IgD-negative memory B cell (primary cell): ENCODE measurements around the gene CDH6. TPM values are rescaled to one million over a fixed set of nuclear protein-coding genes. Genes with fewer than 3 reads are reported as not detected.
A peak's percentile ranks its signal among the peaks of the same experiment; 100 is the strongest.

ENCODE experiments used
- H3K27ac Mint-ChIP-seq, 3 donors: one replicate each; pipeline ENCODE4 v1.8.0; 2020 to 2022; ENCODE audit warnings: mild to moderate bottlenecking in 3 of 3, mixed read lengths in 3 of 3, moderate library complexity in 1 of 3
- H3K27me3 Mint-ChIP-seq: one replicate; pipeline ENCODE4 v1.8.0; 2021; ENCODE audit warnings: mixed read lengths
- H3K36me3 Mint-ChIP-seq: one replicate; pipeline ENCODE4 v1.8.0; 2020; ENCODE audit warnings: mild to moderate bottlenecking, mixed read lengths
- H3K4me1 Mint-ChIP-seq, 3 donors: one replicate each; pipeline ENCODE4 v1.8.0; 2020 to 2022; ENCODE audit warnings: mixed read lengths in 3 of 3, mild to moderate bottlenecking in 1 of 3
- H3K4me3 Mint-ChIP-seq, 4 donors: one replicate each; pipeline ENCODE4 v1.8.0; 2020 to 2022; ENCODE audit warnings: mild to moderate bottlenecking in 4 of 4, mixed read lengths in 4 of 4, moderate library complexity in 3 of 4
- H3K9me3 Mint-ChIP-seq, 3 donors: one replicate each; pipeline ENCODE4 v1.8.0; 2020 to 2021; ENCODE audit warnings: mixed read lengths in 3 of 3, mild to moderate bottlenecking in 1 of 3
- polyA plus RNA-seq: library from polyadenylated mRNA; unstranded; fragments of 300-500 nt; fragmentation: Illumina TruSeq; gene quantifications from one replicate; pipeline ENCODE4 v1.2.3, GENCODE V29; 2021

The CDH6 gene
- polyA plus RNA-seq, 1 donor from 2014 or later = not detected

DNA sequence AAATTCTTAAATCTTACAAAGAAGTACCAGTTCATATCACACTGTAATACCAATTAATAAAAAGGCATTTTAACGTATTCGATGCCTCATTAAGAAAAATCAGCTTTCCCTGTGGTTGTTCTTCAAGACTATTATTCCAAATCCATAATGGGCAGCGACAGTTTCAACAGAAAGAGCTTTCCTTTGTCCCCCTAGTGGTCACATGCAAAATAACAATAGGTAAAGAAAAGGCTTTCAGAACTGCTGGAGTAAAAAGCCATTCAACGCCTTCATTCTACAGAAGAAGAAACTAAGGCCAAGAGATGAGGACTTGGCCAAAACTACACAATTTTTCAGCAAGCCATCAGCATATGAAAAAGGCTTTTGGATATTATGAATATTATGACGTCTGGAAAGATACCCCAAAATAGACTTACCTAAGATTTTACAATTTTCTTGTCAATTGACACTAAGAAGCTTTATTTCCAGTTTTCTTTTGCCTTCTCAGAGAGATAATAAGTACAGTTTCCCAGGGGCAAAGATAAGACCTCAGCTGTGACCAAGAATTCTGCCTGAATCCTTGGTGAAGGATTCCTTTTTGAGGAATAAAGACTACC, 6.7 kb upstream of the CDH6 start:
- H3K9me3 Mint-ChIP-seq = peaks cover 0 to 7% (median 2%) of the 10 kb centered on the region in 3 donors
- H3K4me3 Mint-ChIP-seq = no peak overlapping the region
- peaks cover 0 to 2% (median 0%) of the 10 kb centered on the region in 3 donors for H3K4me1 Mint-ChIP-seq
- no peaks in the 10 kb centered on the region for H3K36me3 Mint-ChIP-seq
- no peak overlapping the region for H3K27ac Mint-ChIP-seq
- no peaks in the 10 kb centered on the region for H3K27me3 Mint-ChIP-seq

- Mint-ChIP-seq H3K27ac (no peak overlapping the region), H3K27me3 (peaks cover 5% of the 10 kb centered on the region), H3K4me3 (no peak overlapping the region), H3K36me3 (no peaks in the 10 kb centered on the region), H3K4me1 (peaks cover 0 to 2% (median 0%) of the 10 kb centered on the region in 3 donors), H3K9me3 (peaks cover 0 to 7% (median 2%) of the 10 kb centered on the region in 3 donors)
These were observed 5.9 kb upstream of the CDH6 start for GRCh38 chr5:31187591-31187990.

DNA sequence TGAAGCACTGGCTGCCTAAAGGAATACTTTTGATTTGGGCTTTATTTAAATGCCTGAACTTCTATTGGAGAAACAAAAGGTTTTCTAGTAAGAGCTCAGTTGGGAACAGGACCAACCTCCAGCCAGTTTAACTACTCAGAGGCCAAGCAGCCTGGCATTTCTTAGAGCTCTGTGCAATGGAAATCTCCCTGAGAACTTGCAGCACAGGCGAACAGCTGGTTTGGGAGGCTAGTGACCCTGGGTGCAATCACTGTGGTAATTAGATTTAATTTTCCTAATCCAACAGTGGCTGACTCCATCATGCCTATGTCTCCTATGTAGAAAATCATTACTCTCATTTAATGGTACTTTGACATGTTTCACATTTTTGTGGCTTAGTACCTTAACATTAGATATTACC, 1.0 kb upstream of the CDH6 start:
- H3K4me3 Mint-ChIP-seq = no peak overlapping the region
- peaks cover 0 to 5% (median 0%) of the 10 kb centered on the region in 3 donors for H3K4me1 Mint-ChIP-seq
- no peaks in the 10 kb centered on the region for H3K36me3 Mint-ChIP-seq
- no peak overlapping the region for H3K27ac Mint-ChIP-seq
- H3K27me3 Mint-ChIP-seq = peaks cover 28% of the 10 kb centered on the region
- peaks cover 0 to 4% (median 0%) of the 10 kb centered on the region in 3 donors for H3K9me3 Mint-ChIP-seq

GRCh38 chr5:31193116-31193515, 370 bp upstream of the CDH6 start:
- Mint-ChIP-seq H3K27ac (no peak overlapping the region), H3K4me3 (no peak overlapping the region), H3K27me3 (peaks cover 28% of the 10 kb centered on the region), H3K9me3 (peaks cover 0 to 4% (median 0%) of the 10 kb centered on the region in 3 donors), H3K36me3 (no peaks in the 10 kb centered on the region), H3K4me1 (peaks cover 0 to 5% (median 0%) of the 10 kb centered on the region in 3 donors)

GRCh38 chr5:31194468-31194813, 955 bp downstream of the CDH6 start:
- Mint-ChIP-seq H3K4me1 (peaks cover 0 to 5% (median 0%) of the 10 kb centered on the region in 3 donors), H3K27ac (no peak overlapping the region), H3K27me3 (peaks cover 28% of the 10 kb centered on the region), H3K36me3 (no peaks in the 10 kb centered on the region), H3K4me3 (no peak overlapping the region), H3K9me3 (peaks cover 0 to 4% (median 0%) of the 10 kb centered on the region in 3 donors)

DNA sequence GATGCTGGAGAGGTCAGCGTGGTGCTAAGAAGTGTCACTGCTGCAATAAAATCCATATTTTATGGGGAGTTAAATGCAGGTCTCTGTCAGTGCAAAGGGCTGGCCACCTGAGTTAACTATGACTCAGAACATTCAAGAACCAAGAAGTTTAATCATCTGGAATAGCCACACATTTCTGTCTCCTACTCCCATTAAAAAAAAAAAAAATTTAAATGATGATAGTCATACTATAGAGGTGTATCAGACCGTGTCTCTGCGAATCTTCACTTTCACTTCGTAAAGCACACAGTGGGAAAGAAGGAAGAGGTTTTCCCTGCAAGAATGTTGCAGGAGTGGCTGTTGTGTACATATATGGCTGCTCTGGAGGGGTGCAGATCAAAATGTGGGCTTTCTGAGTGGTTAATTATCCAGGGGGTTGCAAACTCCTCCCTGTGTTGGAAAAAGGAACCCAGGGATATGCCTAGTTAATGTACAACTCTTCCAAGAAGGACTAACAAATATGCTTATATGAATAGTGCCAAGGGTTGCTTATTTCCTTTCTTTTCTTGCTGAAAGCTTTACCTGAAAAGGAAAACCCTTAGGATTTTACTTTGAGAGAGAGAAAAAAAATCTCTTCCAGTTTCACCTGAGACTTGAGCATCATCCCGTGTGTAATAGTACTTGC, 1.5 kb downstream of the CDH6 start:
- H3K27me3 Mint-ChIP-seq = peaks cover 28% of the 10 kb centered on the region
- peaks cover 0 to 5% (median 0%) of the 10 kb centered on the region in 3 donors for H3K4me1 Mint-ChIP-seq
- no peak overlapping the region for H3K4me3 Mint-ChIP-seq
- H3K36me3 Mint-ChIP-seq = no peaks in the 10 kb centered on the region
- peaks cover 0 to 4% (median 0%) of the 10 kb centered on the region in 3 donors for H3K9me3 Mint-ChIP-seq
- no peak overlapping the region for H3K27ac Mint-ChIP-seq

- Mint-ChIP-seq H3K9me3 (peaks cover 0 to 2% (median 0%) of the 10 kb centered on the region in 3 donors), H3K4me1 (peaks cover 0 to 5% (median 0%) of the 10 kb centered on the region in 3 donors), H3K27ac (no peak overlapping the region), H3K27me3 (peaks cover 28% of the 10 kb centered on the region), H3K36me3 (no peaks in the 10 kb centered on the region), H3K4me3 (no peak overlapping the region)
These were observed 2.8 kb downstream of the CDH6 start for GRCh38 chr5:31196309-31196708.

- H3K4me1 Mint-ChIP-seq = peaks cover 0 to 5% (median 0%) of the 10 kb centered on the region in 3 donors
- no peaks in the 10 kb centered on the region for H3K36me3 Mint-ChIP-seq
These were observed 3.7 kb downstream of the CDH6 start for GRCh38 chr5:31197183-31197582.

GRCh38 chr5:31204958-31205357, 11.5 kb downstream of the CDH6 start:
- Mint-ChIP-seq H3K27ac (no peak overlapping the region), H3K4me3 (no peak overlapping the region), H3K9me3 (peaks cover 0 to 1% (median 0%) of the 10 kb centered on the region in 3 donors), H3K27me3 (no peaks in the 10 kb centered on the region), H3K36me3 (no peaks in the 10 kb centered on the region), H3K4me1 (no peaks in the 10 kb centered on the region)

More at GRCh38 chr5:31197183-31197582, 3.7 kb downstream of the CDH6 start:
- no peak overlapping the region for H3K27ac Mint-ChIP-seq
- peaks cover 27% of the 10 kb centered on the region for H3K27me3 Mint-ChIP-seq
- H3K4me3 Mint-ChIP-seq = no peak overlapping the region
- H3K9me3 Mint-ChIP-seq = peaks cover 0 to 2% (median 0%) of the 10 kb centered on the region in 3 donors

GRCh38 chr5:31208043-31208442, 14.6 kb downstream of the CDH6 start:
- peaks cover 0 to 3% (median 0%) of the 10 kb centered on the region in 3 donors for H3K9me3 Mint-ChIP-seq
- H3K27me3 Mint-ChIP-seq = no peaks in the 10 kb centered on the region
- H3K36me3 Mint-ChIP-seq = no peaks in the 10 kb centered on the region
- no peak overlapping the region for H3K4me3 Mint-ChIP-seq
- no peaks in the 10 kb centered on the region for H3K4me1 Mint-ChIP-seq
- H3K27ac Mint-ChIP-seq = no peak overlapping the region

- Mint-ChIP-seq H3K4me3 (no peak overlapping the region), H3K36me3 (no peaks in the 10 kb centered on the region), H3K27me3 (no peaks in the 10 kb centered on the region), H3K27ac (no peak overlapping the region), H3K4me1 (no peaks in the 10 kb centered on the region), H3K9me3 (peaks cover 0 to 3% (median 0%) of the 10 kb centered on the region in 3 donors)
These were observed 15.8 kb downstream of the CDH6 start for GRCh38 chr5:31209334-31209733.

GRCh38 chr5:31211098-31211497, 17.6 kb downstream of the CDH6 start:
- no peaks in the 10 kb centered on the region for H3K4me1 Mint-ChIP-seq
- H3K27ac Mint-ChIP-seq = no peak overlapping the region
- H3K4me3 Mint-ChIP-seq = no peak overlapping the region
- H3K27me3 Mint-ChIP-seq = no peaks in the 10 kb centered on the region
- H3K9me3 Mint-ChIP-seq = peaks cover 0 to 3% (median 0%) of the 10 kb centered on the region in 3 donors
- H3K36me3 Mint-ChIP-seq = no peaks in the 10 kb centered on the region

GRCh38 chr5:31213257-31213656, 19.8 kb downstream of the CDH6 start:
- Mint-ChIP-seq H3K27ac (no peak overlapping the region), H3K9me3 (peaks cover 0 to 3% (median 0%) of the 10 kb centered on the region in 3 donors), H3K4me3 (no peak overlapping the region), H3K36me3 (no peaks in the 10 kb centered on the region), H3K27me3 (no peaks in the 10 kb centered on the region), H3K4me1 (no peaks in the 10 kb centered on the region)

DNA sequence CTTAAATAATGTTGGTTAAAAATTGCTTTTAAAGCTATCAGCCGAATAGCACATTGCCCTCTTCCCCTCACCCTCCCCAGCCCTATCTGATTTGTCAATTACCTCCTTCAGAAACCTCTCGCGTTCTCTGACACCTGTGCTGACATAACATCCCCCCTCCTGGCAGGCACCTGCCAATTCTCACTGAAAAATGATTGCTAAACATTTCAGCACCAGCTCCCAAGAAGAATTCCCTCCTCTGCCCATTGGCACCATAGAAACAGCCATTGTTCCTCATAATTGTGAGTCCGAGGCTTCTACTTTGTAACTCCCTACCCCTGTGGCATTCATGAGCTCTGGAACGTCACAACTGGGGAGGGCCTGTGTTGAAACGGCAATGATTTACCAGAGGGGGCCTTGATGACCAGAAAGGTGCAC, 20.2 kb downstream of the CDH6 start:
- Mint-ChIP-seq H3K27ac (peak overlapping the region in 1 of 3 donors; percentile 32), H3K4me3 (no peak overlapping the region), H3K4me1 (no peaks in the 10 kb centered on the region), H3K36me3 (no peaks in the 10 kb centered on the region), H3K27me3 (no peaks in the 10 kb centered on the region), H3K9me3 (peaks cover 0 to 3% (median 0%) of the 10 kb centered on the region in 3 donors)

DNA sequence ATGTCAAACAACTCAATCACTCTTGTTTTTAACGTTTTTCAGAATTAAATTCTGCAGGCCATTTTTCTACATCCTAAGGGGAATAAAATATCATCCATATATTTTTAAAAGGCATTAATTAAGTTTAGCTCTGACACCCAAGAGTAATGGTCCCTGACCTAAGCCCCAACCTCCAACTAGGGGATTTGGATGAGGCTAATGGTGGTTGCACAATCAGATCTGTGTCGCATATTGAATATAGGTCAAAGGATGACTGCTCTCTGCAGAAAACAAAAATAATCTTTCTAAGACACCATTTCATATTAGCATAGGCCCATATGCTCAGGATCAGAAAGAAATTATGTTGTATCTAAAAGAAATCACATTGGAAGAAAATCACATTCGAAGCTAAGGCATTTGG, 20.7 kb downstream of the CDH6 start:
- H3K27ac Mint-ChIP-seq = no peak overlapping the region
- H3K4me3 Mint-ChIP-seq = no peak overlapping the region
- no peaks in the 10 kb centered on the region for H3K4me1 Mint-ChIP-seq
- peaks cover 0 to 2% (median 0%) of the 10 kb centered on the region in 3 donors for H3K9me3 Mint-ChIP-seq
- no peaks in the 10 kb centered on the region for H3K27me3 Mint-ChIP-seq
- H3K36me3 Mint-ChIP-seq = no peaks in the 10 kb centered on the region

DNA sequence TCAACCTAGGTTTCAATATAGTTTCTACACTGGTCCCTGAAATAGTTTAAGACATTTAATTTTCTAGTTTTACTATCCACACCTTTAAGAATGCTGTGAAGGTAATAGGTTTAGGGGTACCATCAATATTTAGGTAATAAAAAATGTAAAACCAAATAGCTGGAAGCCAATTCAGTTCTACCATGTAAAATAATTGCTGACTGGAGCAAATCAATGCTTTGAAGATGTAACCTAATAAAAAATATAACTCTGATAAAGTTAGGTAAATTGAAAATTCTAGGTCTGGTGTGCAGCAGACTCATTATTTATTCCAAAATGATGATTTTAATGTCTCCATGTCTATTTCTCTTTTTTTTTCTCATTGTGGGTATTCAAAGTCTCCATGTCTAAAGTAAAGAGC, 21.8 kb downstream of the CDH6 start:
- no peak overlapping the region for H3K4me3 Mint-ChIP-seq
- peaks cover 0 to 2% (median under 1%) of the 10 kb centered on the region in 3 donors for H3K9me3 Mint-ChIP-seq
- H3K27me3 Mint-ChIP-seq = no peaks in the 10 kb centered on the region
- H3K36me3 Mint-ChIP-seq = no peaks in the 10 kb centered on the region
- H3K27ac Mint-ChIP-seq = peak overlapping the region in 1 of 3 donors; percentile 32
- no peaks in the 10 kb centered on the region for H3K4me1 Mint-ChIP-seq
